Measurements from ENCODE around the gene CHST11.

DNA sequence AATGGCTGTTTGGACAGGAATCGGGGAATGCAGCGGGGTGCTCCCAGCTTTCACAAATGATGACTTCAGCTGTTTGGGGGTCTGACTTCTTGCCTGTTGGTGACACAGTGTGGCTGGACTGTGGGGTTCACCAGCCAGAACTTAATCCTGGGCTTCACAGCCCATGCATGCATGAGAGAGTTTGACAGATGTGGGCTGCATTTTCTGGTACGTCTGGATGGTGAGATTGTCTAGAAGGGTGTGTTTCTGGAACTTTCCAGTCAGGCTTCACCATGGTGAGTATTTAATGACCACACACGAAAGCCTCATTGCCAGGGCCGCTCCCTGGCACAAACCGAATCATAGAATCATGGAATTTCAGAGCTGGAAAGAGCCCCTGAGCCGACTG lies 29.6 kb downstream of the CHST11 start:
- TF ChIP-seq USF1 (IDR thresholded peaks at IDR 0.05; ENCODE audit: borderline replicate concordance, extremely low read length, insufficient read depth, low read depth, low read length), result no peak
- TF ChIP-seq EP300 (IDR thresholded peaks at IDR 0.05; ENCODE audit: borderline replicate concordance in 1 of 2, control insufficient read depth in 1 of 2, low read depth in 2 of 2, low read length in 2 of 2), result no peak
- no peak for TF ChIP-seq SMC3 (IDR thresholded peaks at IDR 0.05; ENCODE audit: borderline replicate concordance, low read length)
- TF ChIP-seq KDM1A (IDR thresholded peaks at IDR 0.05; ENCODE audit: borderline replicate concordance), result no peak
- TF ChIP-seq CTCF (IDR thresholded peaks at IDR 0.05 in 2 of 3, conservative IDR thresholded peaks at IDR 0.05 in 1 of 3; ENCODE audit: control insufficient read depth in 2 of 3, extremely low read depth in 1 of 3, insufficient read depth in 1 of 3, low read depth in 3 of 3, low read length in 3 of 3), result no peak
- no peak for TF ChIP-seq LARP7 (IDR thresholded peaks at IDR 0.05)
- TF ChIP-seq ZBTB33 (IDR thresholded peaks at IDR 0.05), result no peak
- no peak for TF ChIP-seq POLR2A (IDR thresholded peaks at IDR 0.05; ENCODE audit: low read depth, low read length)
- no peak for TF ChIP-seq EZH2 (IDR thresholded peaks at IDR 0.05; ENCODE audit: borderline replicate concordance, control insufficient read depth, low read depth, low read length)
